AG09309 (cell line): Measurements from ENCODE around the gene KBTBD4.
A peak's percentile ranks its signal among the peaks of the same experiment; 100 is the strongest.

Source experiments
- DNase-seq: peaks from one replicate; pipeline ENCODE4 v3.0.0-alpha.2; 2010; ENCODE audit warnings: low read depth
- H3K4me3 ChIP-seq: 2 replicates; pipeline ENCODE4 v1.5.1; 2011; ENCODE audit warnings: mild to moderate bottlenecking, low read depth, low read length, moderate library complexity; ENCODE audit not compliant: control insufficient read depth
- TF ChIP-seq, protein P1 (sequence below): IDR thresholded peaks from 2 replicates; pipeline ENCODE4 v1.5.1; 2011; ENCODE audit warnings: mild to moderate bottlenecking, low read depth, low read length, inconsistent platforms; ENCODE audit not compliant: insufficient read depth, control insufficient read depth; ENCODE audit errors: missing control alignments

Gene KBTBD4

GRCh38 chr11:47571895-47572294, 6.9 kb downstream of the KBTBD4 start:
- no peak for DNase-seq
- H3K4me3 ChIP-seq: no peak overlapping the region
- TF ChIP-seq, protein P1, sequence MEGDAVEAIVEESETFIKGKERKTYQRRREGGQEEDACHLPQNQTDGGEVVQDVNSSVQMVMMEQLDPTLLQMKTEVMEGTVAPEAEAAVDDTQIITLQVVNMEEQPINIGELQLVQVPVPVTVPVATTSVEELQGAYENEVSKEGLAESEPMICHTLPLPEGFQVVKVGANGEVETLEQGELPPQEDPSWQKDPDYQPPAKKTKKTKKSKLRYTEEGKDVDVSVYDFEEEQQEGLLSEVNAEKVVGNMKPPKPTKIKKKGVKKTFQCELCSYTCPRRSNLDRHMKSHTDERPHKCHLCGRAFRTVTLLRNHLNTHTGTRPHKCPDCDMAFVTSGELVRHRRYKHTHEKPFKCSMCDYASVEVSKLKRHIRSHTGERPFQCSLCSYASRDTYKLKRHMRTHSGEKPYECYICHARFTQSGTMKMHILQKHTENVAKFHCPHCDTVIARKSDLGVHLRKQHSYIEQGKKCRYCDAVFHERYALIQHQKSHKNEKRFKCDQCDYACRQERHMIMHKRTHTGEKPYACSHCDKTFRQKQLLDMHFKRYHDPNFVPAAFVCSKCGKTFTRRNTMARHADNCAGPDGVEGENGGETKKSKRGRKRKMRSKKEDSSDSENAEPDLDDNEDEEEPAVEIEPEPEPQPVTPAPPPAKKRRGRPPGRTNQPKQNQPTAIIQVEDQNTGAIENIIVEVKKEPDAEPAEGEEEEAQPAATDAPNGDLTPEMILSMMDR: no peak

DNA sequence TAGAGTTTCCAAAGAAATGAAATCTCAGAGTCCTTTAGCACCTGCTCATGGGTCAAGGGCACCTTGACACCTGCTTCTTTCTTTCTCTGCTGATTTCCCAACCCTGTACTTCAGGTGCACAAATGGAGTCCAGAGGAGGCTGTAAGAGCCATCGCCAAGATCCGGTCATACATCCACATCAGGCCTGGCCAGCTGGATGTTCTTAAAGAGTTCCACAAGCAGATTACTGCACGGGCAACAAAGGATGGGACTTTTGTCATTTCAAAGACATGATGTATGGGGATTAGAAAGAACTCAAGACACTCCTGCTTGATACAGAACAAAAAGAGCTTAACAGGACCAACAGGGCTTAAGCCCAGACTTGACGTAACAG, 7.4 kb downstream of the KBTBD4 start:
- TF ChIP-seq, protein P1: no peak
- DNase-seq: no peak

DNA sequence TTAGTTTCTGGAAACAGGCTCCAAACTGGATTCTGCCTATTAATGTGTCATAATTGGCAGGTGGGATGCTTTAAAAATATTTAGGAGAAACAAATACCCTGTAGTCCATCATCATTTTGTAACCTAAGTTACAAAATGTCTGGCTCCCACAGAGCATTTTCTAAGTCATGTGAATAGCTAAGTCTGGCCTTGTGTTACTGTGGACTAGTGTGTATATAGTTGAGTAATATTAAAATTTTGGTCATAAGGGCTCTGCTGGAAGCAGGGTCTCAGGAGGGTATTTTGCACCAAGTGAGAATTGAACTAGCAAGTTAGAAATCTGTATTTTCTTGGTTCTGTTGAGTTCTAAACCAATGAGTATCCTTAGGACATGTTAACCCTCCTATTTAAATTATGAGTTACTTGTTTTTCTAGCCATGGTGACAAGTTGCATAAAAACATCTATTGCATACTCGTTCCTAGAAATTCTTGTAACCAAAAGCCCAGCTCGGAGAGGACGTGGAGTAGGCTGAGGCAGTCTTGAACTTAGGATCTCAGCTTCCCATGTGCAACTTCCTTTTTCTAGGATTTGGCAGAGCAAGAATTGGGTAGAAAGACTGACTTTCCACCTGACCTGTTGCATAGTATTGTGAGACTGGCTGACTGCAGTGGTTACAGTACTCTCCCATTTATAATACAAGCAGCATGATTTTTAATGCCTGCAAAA, 8.0 kb downstream of the KBTBD4 start:
- no peak overlapping the region for H3K4me3 ChIP-seq
- TF ChIP-seq, protein P1: no peak
- no peak for DNase-seq

More for the DNA sequence above, 7.4 kb downstream of the KBTBD4 start:
- H3K4me3 ChIP-seq: no peak overlapping the region

- DNase-seq: no peak
- H3K4me3 ChIP-seq: no peak overlapping the region
- TF ChIP-seq, protein P1: no peak
Measured at GRCh38 chr11:47569646-47570045, 9.1 kb downstream of the KBTBD4 start.

DNA sequence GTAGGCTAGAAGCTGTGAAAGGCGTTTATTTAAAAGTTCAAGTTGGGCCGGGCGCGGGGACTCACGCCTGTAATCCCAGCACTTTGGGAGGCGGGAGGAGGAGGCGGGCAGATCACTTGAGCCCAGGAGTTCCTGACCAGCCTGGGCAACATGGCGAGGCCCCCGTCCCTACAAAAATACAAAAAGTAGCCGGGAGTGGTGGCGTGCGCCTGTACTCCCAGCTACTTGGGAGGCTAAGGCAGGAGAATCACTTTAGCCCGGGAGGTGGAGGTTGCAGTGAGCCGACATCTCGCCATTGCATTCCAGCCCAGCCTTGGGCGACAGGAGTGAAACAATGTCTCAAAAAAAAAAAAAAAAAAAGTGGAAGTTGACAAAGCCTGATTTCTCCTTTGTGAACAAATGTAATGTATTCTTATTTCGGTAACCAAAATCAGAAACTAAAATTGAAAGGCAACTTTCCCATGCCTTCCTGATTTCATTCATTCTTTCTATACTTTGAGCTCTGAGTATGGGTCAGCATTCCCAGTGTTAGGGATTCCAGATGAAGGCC, 12.5 kb downstream of the KBTBD4 start:
- TF ChIP-seq, protein P1: no peak

DNA sequence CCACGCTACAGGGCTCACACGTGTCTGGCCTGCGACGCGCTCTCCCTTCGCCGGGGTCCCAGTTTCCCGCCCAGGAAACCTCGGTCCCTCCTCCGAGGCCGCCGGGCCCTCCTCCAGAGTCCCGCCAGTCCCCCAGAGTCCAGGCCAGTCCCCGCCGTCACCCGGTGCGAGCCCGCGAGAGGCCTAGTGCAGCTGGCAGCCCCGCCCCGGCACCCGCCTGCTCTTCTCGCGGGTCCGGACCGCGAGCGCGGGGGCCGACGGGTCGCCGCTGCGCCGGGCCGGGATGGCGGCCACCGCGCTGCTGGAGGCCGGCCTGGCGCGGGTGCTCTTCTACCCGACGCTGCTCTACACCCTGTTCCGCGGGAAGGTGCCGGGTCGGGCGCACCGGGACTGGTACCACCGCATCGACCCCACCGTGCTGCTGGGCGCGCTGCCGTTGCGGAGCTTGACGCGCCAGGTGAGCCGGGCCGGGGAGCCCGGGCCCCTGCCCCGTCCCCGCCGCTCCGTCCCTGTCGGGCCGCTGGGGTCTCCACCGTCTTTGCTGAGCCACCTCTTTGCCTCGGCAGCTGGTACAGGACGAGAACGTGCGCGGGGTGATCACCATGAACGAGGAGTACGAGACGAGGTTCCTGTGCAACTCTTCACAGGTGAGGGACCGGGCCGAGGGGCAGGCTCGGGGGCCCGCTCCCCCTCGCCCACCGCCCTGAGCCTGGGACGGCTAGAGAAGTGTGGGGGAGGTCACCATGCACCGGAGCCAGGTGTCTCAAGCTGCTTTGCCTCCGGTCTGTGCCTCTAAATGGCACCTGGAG, 13.2 kb downstream of the KBTBD4 start, which contains the start of gene PTPMT1:
PTPMT1 (plus strand) TSS at position 260 of the 809 bp plus-strand sequence; CDS start at position 284, 24 bp downstream.
- peak within 1 kb of the TSS; percentile 64 for H3K4me3 ChIP-seq
- TF ChIP-seq, protein P1: no peak
- DNase-seq: no peak

More for the DNA sequence above, 12.5 kb downstream of the KBTBD4 start:
- no peak for DNase-seq
- H3K4me3 ChIP-seq: peak overlapping the region; percentile 64
